AML-193 (cell line): ENCODE measurements around the gene LDB3.
A peak's percentile ranks its signal among the peaks of the same experiment; 100 is the strongest.

Experiments used
- DNase-seq, 2 experiments: peaks; one replicate each; lab custom pipeline; 2025; lab: John Stamatoyannopoulos, UW

Gene LDB3

GRCh38 chr10:86706401-86706841 is 38.1 kb downstream of the LDB3 start:
- no peak for DNase-seq

DNA sequence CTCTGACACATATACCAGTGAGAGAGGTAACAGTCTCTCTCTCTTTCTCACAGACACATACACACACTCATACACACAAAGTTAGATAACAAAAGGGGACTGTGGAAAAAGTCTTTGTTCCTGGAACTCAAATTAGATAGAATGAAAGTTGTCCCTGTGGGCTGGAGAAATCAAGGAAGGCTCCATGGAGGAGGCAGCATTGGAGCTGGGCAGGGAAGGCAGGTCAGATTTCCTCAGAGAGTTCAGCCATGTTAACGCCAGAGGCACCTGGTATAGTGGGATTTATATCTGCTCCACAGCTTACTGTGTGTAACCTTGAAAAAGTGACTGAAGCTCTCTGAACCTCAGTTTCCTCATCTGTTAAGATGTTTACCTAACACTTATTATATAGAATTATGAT is 38.7 kb downstream of the LDB3 start:
- no peak for DNase-seq

DNA sequence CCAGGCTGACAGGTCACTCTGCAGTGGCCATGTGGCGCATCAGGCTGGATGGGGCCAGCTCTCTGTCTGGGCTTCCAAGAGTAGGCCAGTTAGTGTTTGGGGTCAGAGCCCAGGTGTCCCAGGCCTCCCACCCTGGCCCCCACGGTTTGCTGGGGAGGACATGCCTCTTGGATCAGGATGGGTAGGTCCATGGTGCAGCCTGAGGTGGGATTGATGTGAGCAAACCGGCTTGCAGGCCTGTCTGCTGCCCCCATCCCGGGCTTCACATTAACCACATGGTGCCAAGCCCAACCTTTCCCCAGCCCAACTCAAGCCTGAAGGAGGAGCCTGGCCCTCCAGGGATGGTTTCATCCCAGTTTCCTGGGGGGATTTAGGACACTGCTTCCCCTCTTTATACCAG is 39.2 kb downstream of the LDB3 start:
- DNase-seq: no peak

DNA sequence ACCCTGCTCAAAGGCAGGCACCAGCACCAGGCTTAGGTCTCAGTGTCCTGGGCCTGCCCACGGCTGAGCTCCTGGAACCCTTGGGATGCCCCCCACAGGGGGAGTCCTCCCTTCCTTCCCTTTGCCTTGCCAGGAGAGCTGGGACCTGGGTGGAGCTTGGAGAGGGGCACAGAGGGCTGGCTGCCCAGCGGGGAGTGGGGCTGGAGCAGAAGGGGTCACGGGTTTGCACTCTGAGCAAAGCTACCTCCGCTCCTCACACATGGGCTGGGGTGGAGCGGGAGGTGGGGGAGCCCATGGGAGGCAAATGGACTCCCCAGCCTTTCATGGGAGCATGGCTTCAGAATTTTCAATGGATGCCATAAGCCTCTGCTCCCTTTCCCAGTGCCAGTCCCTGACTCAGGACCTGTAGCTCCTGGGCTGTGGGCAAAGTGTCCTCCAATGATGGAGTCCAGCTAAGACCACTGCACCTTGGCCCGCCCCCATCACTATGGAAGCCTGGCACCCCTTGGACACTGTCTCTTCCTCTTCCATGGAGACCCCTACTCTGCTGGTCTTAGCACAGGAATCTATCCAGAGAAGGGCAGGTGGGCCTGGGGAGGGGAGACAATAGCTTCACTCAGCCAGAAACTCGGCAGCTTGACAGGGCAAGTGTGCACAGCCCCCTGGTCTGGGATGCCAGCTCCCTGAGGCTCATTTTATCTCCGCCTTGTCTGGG is 39.9 kb downstream of the LDB3 start:
- DNase-seq: no peak

- no peak for DNase-seq
These were observed 40.6 kb downstream of the LDB3 start for GRCh38 chr10:86708783-86709380.

- DNase-seq: no peak
These were observed 41.3 kb downstream of the LDB3 start for GRCh38 chr10:86709396-86710185.

DNA sequence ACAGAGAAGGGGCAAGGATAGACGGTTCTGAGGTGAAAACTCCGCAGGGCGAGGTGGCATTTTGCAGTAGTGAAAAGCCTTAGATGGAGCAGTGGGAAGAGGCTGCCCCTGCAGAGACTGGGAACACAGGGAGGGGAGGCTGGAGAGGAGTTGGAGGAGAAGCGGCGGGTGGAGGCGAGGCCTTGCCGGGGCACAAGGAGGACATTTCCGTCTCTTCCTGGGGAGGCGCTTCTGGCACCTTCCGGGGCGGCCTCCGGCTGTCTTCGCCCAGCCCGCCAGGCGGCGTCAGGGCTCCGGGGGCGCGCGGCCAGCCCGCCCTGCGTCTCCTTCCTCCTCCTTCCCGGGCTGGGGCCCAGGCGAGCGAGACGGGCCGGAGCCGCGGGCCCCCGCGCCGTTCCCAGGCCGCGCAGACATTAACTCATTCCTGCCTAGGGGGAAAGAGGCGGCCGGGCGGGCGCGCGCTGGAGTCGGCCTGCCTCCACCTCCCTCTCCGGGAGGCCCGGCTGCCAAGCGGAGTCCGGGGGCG is 42.7 kb downstream of the LDB3 start:
- peak; percentile 74 to 80 for DNase-seq

DNA sequence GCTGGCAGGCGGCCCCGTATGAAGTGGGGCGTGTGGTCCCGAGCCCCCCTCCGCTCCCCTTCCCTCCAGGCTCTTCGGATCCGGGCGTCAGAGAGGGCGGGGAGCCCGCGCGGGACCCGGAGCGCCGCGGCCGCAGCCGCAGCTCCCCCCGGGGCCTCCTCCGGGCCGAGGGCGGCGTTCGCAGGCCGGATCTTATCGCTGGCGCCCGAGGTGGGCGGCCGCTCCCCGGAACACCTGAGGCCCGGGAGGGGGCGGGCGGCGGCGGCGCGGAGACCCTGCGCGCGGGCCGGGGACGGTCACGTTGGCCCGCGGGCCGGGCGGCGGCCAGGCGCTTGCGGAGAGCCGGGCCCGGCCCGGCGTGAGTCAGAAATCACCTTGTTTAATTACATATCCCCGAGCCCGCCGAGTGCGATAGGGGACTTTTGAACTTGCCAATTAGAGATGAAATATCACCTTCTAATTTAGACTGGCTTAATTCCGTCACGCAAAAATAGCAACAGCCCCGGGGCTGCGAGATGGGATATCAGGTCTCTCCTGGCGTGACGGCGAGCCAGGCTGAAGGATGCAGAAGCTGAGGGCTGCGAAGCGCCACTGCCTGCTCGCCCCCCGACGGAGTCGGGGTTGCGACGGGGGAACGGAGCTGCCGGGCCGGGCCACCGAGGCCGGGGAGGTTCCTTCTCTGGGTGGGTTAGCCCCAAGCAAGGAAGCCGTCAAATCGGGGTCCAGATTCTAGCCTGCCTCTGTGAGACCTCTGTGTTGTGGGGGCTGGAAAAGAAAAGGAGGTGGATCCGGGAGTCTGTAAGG is 43.4 kb downstream of the LDB3 start:
- DNase-seq: peak; percentile 3 to 45

- DNase-seq: no peak
These were observed 44.0 kb downstream of the LDB3 start for GRCh38 chr10:86712317-86712707.

GRCh38 chr10:86715156-86715795 is 47.0 kb downstream of the LDB3 start:
- DNase-seq: no peak

- DNase-seq: no peak
These were observed 47.5 kb downstream of the LDB3 start for GRCh38 chr10:86715836-86716235.

DNA sequence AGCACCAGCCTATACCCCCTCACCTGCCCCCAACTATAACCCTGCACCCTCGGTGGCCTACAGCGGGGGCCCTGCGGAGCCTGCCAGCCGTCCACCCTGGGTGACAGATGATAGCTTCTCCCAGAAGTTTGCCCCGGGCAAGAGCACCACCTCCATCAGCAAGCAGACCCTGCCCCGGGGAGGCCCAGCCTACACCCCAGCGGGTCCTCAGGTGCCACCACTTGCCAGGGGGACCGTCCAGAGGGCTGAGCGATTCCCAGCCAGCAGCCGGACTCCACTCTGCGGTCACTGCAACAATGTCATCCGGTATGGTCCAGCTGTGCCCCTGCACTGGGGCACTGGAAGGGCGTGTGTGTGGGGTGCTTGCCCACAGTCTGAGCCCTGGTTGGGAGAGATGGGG is 48.2 kb downstream of the LDB3 start:
- no peak for DNase-seq

- DNase-seq: no peak
These were observed 50.2 kb downstream of the LDB3 start for GRCh38 chr10:86718556-86718955.

GRCh38 chr10:86721232-86721631 is 52.9 kb downstream of the LDB3 start:
- DNase-seq: no peak

- DNase-seq: no peak
These were observed 54.7 kb downstream of the LDB3 start for GRCh38 chr10:86723009-86723408.

GRCh38 chr10:86724445-86724844 is 56.1 kb downstream of the LDB3 start:
- no peak for DNase-seq

DNA sequence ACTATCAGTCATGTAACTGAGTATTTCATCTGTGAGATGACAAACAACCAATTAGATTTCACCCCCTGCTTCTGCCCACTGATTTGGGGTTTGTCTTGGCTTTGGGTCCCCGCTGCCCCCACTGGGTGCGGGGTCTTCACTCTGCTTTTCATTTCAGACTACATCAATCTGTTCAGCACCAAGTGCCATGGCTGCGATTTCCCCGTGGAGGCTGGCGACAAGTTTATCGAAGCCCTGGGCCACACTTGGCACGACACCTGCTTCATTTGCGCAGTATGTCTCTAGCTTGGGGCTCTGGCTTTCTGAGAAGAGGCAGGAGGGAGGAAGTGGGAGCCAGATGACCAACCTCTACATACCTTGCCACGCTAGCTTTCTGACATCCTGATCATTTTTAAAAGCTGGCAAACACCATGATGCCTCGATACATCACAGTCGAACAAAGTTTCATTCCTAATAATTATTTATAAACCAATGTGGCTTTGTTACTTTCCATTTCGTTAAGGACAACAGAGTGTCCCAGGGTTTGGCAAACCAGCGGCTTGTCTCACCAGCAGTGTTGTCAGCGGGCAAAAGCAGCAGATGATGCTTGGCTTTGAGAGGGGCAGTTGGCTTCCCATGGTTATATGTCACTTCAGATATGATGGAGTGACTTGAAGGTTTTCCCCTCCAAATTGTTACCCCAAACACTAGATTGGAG is 57.8 kb downstream of the LDB3 start:
- DNase-seq: no peak

DNA sequence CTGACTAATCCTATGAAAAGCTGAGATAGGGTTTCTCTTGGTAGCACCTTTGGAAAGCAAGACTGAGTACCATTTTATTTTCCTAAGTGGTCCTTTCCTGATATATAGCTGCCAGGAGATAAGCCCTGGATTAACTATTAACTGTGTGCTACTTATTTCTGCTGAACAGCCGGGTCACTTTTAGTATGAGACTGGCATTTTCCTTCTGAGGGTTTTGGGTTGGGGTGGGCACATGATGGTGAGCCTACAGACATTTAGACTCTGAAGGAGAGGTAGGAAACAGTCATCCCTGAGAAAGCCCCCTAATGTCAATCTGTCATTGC is 58.3 kb downstream of the LDB3 start:
- DNase-seq: no peak

GRCh38 chr10:86727470-86727869 is 59.2 kb downstream of the LDB3 start:
- no peak for DNase-seq

- no peak for DNase-seq
These were observed 59.7 kb downstream of the LDB3 start for GRCh38 chr10:86728056-86728455.

- no peak for DNase-seq
These were observed 61.4 kb downstream of the LDB3 start for GRCh38 chr10:86729677-86730076.
